ENCODE measurements around the gene PCDH15. TPM values are rescaled to one million over a fixed set of nuclear protein-coding genes. Genes with fewer than 3 reads are reported as not detected.

The PCDH15 gene
- total RNA-seq, 1 experiment from 2014 or later, result not detected

DNA sequence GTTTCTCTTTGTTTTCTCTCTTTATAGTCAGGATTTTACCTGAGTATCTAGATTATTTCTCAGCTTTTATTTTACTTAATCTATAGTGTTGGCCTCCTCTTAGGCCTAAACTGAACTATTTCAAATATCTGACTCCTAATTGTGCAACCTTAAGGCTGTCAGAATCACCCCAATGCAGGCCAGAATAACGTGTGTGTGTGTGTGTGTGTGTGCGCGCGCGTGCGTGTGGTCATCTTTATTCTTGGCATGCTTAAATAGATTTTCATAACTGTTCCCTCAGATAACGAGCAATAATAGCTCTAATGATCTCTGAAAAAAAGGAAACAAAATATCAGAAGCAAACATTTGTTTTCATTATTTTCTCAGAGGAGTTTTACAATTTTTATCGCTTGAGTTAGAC, 92.4 kb downstream of the PCDH15 start:
- H3K36me3 ChIP-seq (ENCODE audit: insufficient read depth, low read length, poor library complexity, severe bottlenecking), result no peaks in the 10 kb centered on the region
- no peak overlapping the region for H3K27ac ChIP-seq (ENCODE audit: low read depth, low read length, poor library complexity, severe bottlenecking)
- H3K27me3 ChIP-seq (replicated peaks; ENCODE audit: insufficient read depth, low read depth, low read length, poor library complexity), result no peaks in the 10 kb centered on the region
- ChIA-PET POLR2A (ENCODE audit: low non-redundant PET) (no interaction called here), CTCF (no interaction called here)
- no peak for DNase-seq (ENCODE audit: low spot score)
- peaks cover 7% of the 10 kb centered on the region for H3K9me3 ChIP-seq (ENCODE audit: low read depth, low read length, poor library complexity, severe bottlenecking)
- H3K4me3 ChIP-seq (ENCODE audit: low read depth, low read length, poor library complexity, severe bottlenecking), result no peak overlapping the region
- intact Hi-C loops (cut with micrococcal nuclease; ENCODE audit: unreplicated experiment), result no loop called here
- H3K4me1 ChIP-seq (ENCODE audit: insufficient read depth, low read length, poor library complexity, severe bottlenecking), result no peaks in the 10 kb centered on the region
- no TSS peak for BruUV-seq (replicated peaks)
- no peak for TF ChIP-seq EZH2 (IDR thresholded peaks at IDR 0.05; ENCODE audit: borderline replicate concordance, low read depth, low read length, poor library complexity, severe bottlenecking)
- TF ChIP-seq, protein P1, sequence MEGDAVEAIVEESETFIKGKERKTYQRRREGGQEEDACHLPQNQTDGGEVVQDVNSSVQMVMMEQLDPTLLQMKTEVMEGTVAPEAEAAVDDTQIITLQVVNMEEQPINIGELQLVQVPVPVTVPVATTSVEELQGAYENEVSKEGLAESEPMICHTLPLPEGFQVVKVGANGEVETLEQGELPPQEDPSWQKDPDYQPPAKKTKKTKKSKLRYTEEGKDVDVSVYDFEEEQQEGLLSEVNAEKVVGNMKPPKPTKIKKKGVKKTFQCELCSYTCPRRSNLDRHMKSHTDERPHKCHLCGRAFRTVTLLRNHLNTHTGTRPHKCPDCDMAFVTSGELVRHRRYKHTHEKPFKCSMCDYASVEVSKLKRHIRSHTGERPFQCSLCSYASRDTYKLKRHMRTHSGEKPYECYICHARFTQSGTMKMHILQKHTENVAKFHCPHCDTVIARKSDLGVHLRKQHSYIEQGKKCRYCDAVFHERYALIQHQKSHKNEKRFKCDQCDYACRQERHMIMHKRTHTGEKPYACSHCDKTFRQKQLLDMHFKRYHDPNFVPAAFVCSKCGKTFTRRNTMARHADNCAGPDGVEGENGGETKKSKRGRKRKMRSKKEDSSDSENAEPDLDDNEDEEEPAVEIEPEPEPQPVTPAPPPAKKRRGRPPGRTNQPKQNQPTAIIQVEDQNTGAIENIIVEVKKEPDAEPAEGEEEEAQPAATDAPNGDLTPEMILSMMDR (conservative IDR thresholded peaks at IDR 0.05; ENCODE audit: low read depth, low read length), result no peak

DNA sequence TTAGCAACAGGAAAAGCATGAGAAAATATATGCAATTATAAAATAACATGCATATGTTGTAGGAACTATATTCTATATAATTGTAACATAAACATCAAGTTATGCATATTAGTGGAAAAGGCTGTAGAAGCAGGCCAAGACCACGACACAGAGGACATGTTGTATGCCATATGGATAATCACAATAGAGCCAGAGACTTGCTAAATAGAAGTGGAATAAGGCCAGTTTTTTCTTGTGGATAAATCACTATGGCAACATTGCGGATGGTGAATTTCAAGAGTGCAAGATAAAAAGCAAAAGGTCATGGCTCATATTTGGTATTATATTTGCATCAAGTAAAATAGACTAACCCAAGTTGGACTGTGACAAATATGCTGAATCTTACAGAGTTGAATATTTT, 93.0 kb downstream of the PCDH15 start:
- H3K4me1 ChIP-seq (ENCODE audit: insufficient read depth, low read length, poor library complexity, severe bottlenecking), result no peaks in the 10 kb centered on the region
- no TSS peak for BruUV-seq (replicated peaks)
- intact Hi-C loops (cut with micrococcal nuclease; ENCODE audit: unreplicated experiment), result no loop called here
- DNase-seq (ENCODE audit: low spot score), result no peak
- no peak overlapping the region for H3K4me3 ChIP-seq (ENCODE audit: low read depth, low read length, poor library complexity, severe bottlenecking)
- no peak overlapping the region for H3K27ac ChIP-seq (ENCODE audit: low read depth, low read length, poor library complexity, severe bottlenecking)
- ChIA-PET CTCF (no interaction called here), POLR2A (ENCODE audit: low non-redundant PET) (no interaction called here)
- no peaks in the 10 kb centered on the region for H3K27me3 ChIP-seq (replicated peaks; ENCODE audit: insufficient read depth, low read depth, low read length, poor library complexity)
- H3K36me3 ChIP-seq (ENCODE audit: insufficient read depth, low read length, poor library complexity, severe bottlenecking), result no peaks in the 10 kb centered on the region
- TF ChIP-seq, protein P1 (conservative IDR thresholded peaks at IDR 0.05; ENCODE audit: low read depth, low read length), result no peak
- no peak for TF ChIP-seq EZH2 (IDR thresholded peaks at IDR 0.05; ENCODE audit: borderline replicate concordance, low read depth, low read length, poor library complexity, severe bottlenecking)
- peaks cover 12% of the 10 kb centered on the region for H3K9me3 ChIP-seq (ENCODE audit: low read depth, low read length, poor library complexity, severe bottlenecking)

DNA sequence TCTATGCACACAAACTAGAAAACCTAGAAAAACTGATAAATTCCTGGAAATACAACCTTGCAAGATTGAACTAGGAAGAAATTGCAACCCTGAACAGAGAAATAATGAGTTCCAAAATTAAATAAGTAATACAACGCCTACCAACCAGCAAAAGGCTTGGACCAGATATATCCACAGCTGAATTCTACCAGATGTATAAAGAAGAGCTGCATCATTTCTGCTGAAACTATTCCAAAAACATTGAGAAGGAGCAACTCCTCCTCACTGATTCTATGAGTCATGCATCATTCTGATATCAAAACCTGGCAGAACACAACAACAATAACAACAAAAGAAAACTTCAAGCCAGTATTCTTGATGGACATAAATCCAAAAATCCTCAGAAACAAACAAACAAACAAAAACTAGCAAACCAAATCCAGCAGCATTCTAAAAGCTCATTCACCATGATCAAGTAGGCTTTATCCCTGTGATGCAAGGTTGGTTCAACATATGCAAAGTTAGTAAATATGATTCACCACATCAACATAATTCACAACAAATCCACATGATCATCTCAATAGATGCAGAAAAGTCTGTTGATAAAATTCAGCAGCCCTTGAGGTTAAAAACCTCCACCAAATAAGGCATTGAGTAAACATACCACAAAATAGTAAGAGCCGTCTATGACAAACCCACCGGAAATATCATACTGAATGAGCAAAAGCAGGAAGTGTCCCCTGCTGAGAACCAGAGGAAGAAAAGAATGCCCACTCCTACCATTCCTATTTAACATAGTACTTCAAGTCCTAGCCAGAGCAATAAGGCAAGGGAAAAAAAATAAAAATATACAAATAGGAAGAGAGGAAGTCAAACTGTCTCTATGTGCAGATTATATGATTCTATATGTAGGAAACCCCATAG, 98.2 kb downstream of the PCDH15 start:
- no peaks in the 10 kb centered on the region for H3K36me3 ChIP-seq (ENCODE audit: insufficient read depth, low read length, poor library complexity, severe bottlenecking)
- H3K27me3 ChIP-seq (replicated peaks; ENCODE audit: insufficient read depth, low read depth, low read length, poor library complexity), result no peaks in the 10 kb centered on the region
- H3K9me3 ChIP-seq (ENCODE audit: low read depth, low read length, poor library complexity, severe bottlenecking), result peaks cover 20% of the 10 kb centered on the region
- H3K4me3 ChIP-seq (ENCODE audit: low read depth, low read length, poor library complexity, severe bottlenecking), result no peak overlapping the region
- BruUV-seq (replicated peaks), result no TSS peak
- H3K4me1 ChIP-seq (ENCODE audit: insufficient read depth, low read length, poor library complexity, severe bottlenecking), result no peaks in the 10 kb centered on the region
- intact Hi-C loops (cut with micrococcal nuclease; ENCODE audit: unreplicated experiment), result no loop called here
- TF ChIP-seq EZH2 (IDR thresholded peaks at IDR 0.05; ENCODE audit: borderline replicate concordance, low read depth, low read length, poor library complexity, severe bottlenecking), result no peak
- TF ChIP-seq, protein P1 (conservative IDR thresholded peaks at IDR 0.05; ENCODE audit: low read depth, low read length), result no peak
- peak; percentile 0 for DNase-seq (ENCODE audit: low spot score)
- H3K27ac ChIP-seq (ENCODE audit: low read depth, low read length, poor library complexity, severe bottlenecking), result no peak overlapping the region
- ChIA-PET CTCF (no interaction called here), POLR2A (ENCODE audit: low non-redundant PET) (no interaction called here)

Data from A673 (cell line).